ENCODE results near the gene FASTK.

The FASTK gene

GRCh38 chr7:151099486-151100211, 19.0 kb upstream of the FASTK start:
- DNase-seq (ENCODE audit: low read depth), result no peak

- DNase-seq (ENCODE audit: low read depth), result no peak
Observed at GRCh38 chr7:151095828-151096475, 15.3 kb upstream of the FASTK start.

GRCh38 chr7:151095123-151095797, 14.7 kb upstream of the FASTK start:
- DNase-seq (ENCODE audit: low read depth), result no peak

GRCh38 chr7:151094675-151095074, 14.1 kb upstream of the FASTK start:
- no peak for DNase-seq (ENCODE audit: low read depth)

- DNase-seq (ENCODE audit: low read depth), result no peak
Observed at GRCh38 chr7:151093748-151094147, 13.1 kb upstream of the FASTK start.

GRCh38 chr7:151091988-151092387, 11.4 kb upstream of the FASTK start:
- DNase-seq (ENCODE audit: low read depth), result no peak

GRCh38 chr7:151091431-151091830, 10.8 kb upstream of the FASTK start:
- DNase-seq (ENCODE audit: low read depth), result no peak

- no peak for DNase-seq (ENCODE audit: low read depth)
Observed at GRCh38 chr7:151091003-151091402, 10.4 kb upstream of the FASTK start.

GRCh38 chr7:151089893-151090730, 9.5 kb upstream of the FASTK start:
- DNase-seq (ENCODE audit: low read depth), result no peak

GRCh38 chr7:151088856-151089699, 8.5 kb upstream of the FASTK start:
- DNase-seq (ENCODE audit: low read depth), result no peak

- DNase-seq (ENCODE audit: low read depth), result no peak
Observed at GRCh38 chr7:151088019-151088855, 7.6 kb upstream of the FASTK start.

- DNase-seq (ENCODE audit: low read depth), result no peak
Observed at GRCh38 chr7:151087245-151088018, 6.8 kb upstream of the FASTK start.

- DNase-seq (ENCODE audit: low read depth), result no peak
Observed at GRCh38 chr7:151086802-151087244, 6.2 kb upstream of the FASTK start.

GRCh38 chr7:151085691-151086620, 5.3 kb upstream of the FASTK start, which contains the start of gene AGAP3:
Gene AGAP3, plus strand, starts transcription at chr7:151086475. Its CDS starts 267 bp downstream, at chr7:151086742.
- DNase-seq (ENCODE audit: low read depth), result peak; percentile 67

GRCh38 chr7:151085329-151085690, 4.7 kb upstream of the FASTK start:
- no peak for DNase-seq (ENCODE audit: low read depth)

- no peak for DNase-seq (ENCODE audit: low read depth)
Observed at GRCh38 chr7:151083824-151084160, 3.2 kb upstream of the FASTK start.

- DNase-seq (ENCODE audit: low read depth), result no peak
Observed at GRCh38 chr7:151083071-151083823, 2.6 kb upstream of the FASTK start, which contains the start of gene TMUB1. Gene TMUB1, minus strand, starts transcription at chr7:151083493. Its CDS starts 930 bp downstream, at chr7:151082563.
